Muscle of arm (tissue), 14 donors: ENCODE data around the gene UGT2B10. TPM values are rescaled to one million over a fixed set of nuclear protein-coding genes. Genes with fewer than 3 reads are reported as not detected.
"Not testable (repeated sequence)": the region's sequence is repeated elsewhere in the genome, so short reads cannot be mapped to it uniquely, and the experiment has no call there.

Source experiments
- DNase-seq: peaks from one replicate; pipeline ENCODE4 v3.0.0-alpha.2; 2013
- long read RNA-seq, 11 donors: transcript quantifications; one replicate each; lab custom pipeline, GENCODE V29; 2026
- polyA plus RNA-seq, 12 donors: library from polyadenylated mRNA; unstranded; fragments of 120-200 nt; gene quantifications; one replicate each; pipeline ENCODE4 v1.2.1, GENCODE V29; 2013; ENCODE audit not compliant: insufficient read length in 12 of 12

UGT2B10 gene
- under 1 TPM in 2 of 12 donors, not detected in 10; 0.17 to 0.71 TPM for polyA plus RNA-seq
- long read RNA-seq, donor 1, result 0 reads
- long read RNA-seq, donor 2, result 0 reads
- long read RNA-seq, donor 3, result 0 reads
- long read RNA-seq, donor 4, result 0 reads
- long read RNA-seq, donor 5, result 0 reads
- long read RNA-seq, donor 6, result 0 reads
- long read RNA-seq, donor 7, result 0 reads
- long read RNA-seq, donor 8, result 0 reads
- long read RNA-seq, donor 9, result 0 reads
- long read RNA-seq, donor 10, result 0 reads
- long read RNA-seq, donor 11, partial matches to known transcripts, result 0 of 1 reads
- long read RNA-seq, donor 11, other reads (novel, unspliced or antisense), result 0 of 1 reads

DNA sequence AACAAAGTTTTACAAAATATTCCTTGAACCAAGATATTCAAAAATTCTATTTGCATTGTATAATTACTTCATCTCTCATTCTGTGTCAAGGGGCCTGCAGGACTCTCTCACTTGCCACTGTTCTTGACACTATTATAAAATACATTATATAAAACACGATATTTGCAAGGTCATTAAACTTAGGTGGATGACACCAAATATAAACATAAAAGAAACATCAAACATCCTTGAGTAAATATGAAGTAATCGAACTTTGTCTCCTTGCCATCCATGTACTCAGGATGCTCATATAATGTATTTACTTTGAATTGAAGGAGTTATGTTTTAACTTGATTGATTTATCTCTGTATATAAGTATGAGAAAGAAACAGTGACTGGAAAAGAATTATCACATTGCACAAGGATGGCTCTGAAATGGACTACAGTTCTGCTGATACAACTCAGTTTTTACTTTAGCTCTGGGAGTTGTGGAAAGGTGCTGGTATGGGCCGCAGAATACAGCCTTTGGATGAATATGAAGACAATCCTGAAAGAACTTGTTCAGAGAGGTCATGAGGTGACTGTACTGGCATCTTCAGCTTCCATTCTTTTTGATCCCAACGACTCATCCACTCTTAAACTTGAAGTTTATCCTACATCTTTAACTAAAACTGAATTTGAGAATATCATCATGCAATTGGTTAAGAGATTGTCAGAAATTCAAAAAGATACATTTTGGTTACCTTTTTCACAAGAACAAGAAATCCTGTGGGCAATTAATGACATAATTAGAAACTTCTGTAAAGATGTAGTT is at the start of gene UGT2B10:
TSS of gene UGT2B10 (plus strand) at position 378 of the 793 bp plus-strand sequence. CDS start at position 404, 26 bp downstream.
- not testable (repeated sequence) for DNase-seq

DNA sequence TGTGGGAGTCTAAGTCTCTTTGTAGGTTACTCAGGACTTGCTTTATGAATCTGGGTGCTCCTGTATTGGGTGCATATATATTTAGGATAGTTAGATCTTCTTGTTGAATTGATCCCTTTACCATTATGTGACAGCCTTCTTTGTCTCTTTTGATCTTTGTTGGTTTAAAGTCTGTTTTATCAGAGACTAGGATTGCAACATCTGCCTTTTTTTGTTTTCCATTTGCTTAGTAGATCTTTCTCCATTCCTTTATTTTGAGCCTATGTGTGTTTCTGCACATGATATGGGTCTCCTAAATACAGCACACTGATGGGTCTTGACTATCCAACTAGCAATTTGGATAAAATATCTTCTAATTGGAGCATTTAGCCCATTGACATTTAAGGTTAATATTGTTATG is 44.0 kb upstream of the UGT2B10 start:
- DNase-seq, result not testable (repeated sequence)

DNA sequence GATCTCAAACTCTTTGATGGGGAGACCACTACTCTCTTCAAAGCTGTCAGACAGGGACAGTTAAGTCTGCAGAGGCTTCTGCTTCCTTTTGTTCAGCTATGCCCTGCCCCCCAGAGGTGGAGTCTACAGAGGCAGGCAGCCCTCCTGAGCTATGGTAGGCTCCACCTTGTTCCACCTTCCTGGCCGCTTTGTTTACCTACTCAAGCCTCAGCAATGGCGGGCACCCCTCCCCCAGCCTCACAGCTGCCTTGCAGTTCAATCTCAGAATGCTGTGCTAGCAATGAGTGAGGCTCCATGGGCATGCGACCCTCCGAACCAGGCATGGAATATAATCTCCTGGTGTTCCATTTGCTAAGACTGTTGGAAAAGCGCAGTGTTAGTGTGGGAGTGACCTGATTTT is 42.1 kb upstream of the UGT2B10 start:
- no peak for DNase-seq

DNA sequence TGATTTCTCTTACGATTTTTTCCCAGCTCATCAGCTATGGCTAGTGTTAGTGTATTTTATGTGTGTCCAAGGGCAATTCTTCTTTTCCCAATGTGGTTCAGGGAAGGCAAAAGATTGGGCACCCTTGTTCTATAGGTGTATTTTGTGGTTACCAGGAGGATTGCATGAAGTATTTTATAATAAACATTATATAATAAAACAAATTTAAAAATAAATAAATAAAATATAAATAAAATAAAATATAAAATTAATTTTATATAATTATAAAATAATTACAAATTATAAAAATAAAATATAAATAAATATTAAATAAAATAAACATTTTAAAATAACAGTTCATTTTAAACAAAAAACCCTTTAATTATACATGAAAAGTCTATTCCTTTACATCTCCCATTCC is 35.6 kb upstream of the UGT2B10 start:
- DNase-seq, result no peak

DNA sequence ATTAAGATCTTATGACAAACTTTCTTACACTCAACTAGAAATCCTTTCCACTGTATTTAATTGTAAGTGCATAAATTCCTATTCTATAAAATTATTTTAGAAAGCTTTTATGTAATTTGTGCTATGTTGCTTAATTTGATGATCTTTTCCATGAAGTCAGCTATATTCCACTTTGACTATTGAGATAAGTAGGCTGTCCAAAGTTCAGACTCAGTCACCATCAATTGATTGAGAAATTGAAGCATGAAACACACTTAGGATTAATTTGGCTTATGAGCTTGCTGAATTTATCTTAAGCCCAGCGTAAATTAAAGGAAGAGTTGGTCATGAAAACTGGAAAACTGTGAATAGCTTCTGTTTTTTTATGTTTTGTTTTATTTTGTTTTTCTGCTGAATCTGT is 18.7 kb upstream of the UGT2B10 start:
- DNase-seq, result no peak

DNA sequence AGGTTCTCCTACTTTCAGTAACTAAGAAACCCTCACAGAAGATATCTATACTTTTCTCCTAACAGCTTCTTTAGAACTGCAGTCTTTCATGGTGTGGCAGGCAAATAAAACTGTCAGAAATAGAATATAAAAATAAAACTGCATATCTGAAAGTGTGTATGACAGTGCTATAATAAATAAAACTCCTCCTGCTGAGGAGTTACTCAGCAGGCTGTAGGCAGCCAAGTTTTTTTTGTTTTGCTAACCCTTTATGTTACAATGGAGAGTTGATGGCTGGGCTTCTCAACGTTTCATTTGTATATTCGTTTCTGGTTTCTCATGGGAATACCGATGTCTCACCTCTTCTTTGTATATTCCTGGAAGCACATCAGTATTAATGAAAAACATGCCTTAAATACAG is 18.2 kb upstream of the UGT2B10 start:
- no peak for DNase-seq

DNA sequence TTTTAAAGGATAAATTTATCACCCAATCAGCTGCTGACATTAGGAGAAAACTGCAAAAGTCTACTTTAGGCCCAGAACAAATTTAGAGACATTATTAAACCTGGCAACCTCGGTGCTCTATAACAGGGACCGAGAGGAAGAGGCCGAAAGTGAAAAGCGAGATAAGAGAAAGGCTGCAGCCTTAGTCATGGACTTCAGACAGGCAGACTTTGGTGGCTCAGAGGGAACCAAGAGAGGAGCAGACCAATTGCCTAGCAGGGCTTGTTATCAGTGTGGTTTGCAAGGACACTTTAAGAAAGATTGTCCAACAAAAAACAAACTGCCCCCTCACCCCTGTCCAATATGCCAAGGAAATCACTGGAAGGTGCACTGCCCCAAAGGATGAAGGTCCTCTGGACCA is 12.8 kb upstream of the UGT2B10 start:
- no peak for DNase-seq

DNA sequence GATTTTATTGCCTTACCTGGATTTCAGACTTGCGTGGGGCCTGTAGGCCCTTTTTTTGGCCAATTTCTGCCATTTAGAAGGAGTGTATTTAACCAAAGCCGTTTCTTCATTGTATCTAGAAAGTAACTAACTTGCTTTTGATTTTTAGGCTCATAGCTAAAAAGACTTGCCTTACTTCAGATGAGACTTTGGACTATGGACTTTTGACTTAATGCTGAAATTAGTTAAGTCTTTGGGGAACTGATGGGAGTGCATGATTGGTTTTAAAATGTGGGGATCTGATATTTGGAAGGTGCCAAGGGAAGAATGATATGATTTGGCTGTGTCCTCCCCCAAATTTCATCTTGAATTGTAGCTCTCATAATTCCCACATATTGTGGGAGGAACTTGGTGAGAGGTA is 7.7 kb upstream of the UGT2B10 start:
- DNase-seq, result no peak

DNA sequence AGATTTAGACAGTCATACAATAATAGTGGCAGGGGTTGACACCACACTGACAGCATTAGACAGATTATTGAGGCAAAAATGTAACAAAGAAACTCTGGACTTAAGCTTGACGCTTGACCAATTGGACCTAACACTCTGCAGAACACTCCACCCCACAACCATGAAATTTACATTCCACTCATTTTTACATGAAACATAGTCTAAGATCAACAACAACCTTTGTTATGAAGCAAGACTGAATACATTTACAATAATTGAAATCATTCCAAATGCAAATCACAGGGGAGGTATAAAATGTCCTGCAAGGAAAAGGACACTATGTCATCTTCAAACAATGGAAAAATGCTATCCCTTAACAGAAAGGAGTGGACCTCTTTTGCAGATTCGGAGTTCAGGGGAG is 4.9 kb upstream of the UGT2B10 start:
- DNase-seq, result no peak

DNA sequence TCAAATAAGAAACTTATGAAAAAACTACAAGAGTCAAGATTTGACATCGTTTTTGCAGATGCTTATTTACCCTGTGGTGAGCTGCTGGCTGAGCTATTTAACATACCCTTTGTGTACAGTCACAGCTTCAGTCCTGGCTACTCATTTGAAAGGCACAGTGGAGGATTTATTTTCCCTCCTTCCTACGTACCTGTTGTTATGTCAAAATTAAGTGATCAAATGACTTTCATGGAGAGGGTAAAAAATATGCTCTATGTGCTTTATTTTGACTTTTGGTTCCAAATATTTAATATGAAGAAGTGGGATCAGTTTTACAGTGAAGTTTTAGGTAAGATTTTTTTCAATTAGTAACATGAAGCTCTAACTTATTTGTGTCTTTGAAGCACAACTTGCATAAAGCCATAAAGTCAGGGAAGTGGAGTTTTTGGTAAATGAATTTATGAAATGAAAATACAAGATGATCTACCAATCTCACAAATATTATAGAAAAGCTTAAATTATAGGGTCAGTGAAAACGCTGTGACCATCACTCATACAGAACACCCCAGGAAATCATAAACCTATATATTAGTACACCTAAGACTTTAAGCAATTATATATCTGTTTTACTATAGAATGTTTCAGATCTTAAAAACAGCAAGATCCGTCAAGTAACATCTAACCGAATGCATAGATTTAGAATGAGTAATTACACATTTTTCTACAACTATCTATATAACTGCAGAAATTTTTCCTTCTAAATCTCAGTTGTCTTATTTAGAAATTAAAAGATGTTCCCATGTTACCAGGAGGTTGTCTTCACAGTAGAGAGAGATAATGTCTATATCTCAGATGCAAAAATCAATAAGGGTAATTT is 844 bp downstream of the UGT2B10 start:
- not testable (repeated sequence) for DNase-seq

DNA sequence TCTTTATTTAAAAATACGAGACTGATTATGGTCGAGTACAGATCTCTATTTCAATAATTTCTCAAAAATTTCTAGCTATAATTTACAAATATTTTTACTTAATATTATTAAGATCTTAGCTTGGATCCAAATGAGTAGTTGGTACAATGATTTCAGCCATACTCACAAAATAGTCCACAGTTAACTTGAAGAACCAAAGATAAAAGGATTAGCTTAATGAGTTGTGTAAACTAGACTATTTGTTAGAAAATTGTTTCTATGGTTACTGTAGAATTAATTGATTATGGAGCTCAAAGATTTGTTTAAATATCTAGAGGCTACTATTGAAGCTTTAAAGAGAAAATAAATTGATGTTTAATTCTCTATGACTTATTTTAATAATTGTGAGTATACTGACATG is 1.6 kb downstream of the UGT2B10 start:
- no peak for DNase-seq

DNA sequence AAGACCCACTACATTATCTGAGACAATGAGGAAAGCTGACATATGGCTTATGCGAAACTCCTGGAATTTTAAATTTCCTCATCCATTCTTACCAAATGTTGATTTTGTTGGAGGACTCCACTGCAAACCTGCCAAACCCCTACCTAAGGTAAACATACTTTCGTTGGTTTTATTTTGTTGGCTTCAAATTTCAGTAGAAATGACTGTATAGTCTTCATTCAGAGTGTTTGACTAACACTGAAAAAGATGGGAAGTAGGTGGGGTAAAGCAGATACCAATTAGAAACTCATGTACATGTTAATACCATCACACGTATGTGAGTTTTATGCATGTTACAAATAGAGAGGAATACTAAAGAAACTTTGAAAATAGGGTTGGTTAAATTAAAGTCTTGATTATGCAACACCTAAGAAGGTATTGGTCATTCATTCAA is 2.3 kb downstream of the UGT2B10 start:
- DNase-seq, result not testable (repeated sequence)

DNA sequence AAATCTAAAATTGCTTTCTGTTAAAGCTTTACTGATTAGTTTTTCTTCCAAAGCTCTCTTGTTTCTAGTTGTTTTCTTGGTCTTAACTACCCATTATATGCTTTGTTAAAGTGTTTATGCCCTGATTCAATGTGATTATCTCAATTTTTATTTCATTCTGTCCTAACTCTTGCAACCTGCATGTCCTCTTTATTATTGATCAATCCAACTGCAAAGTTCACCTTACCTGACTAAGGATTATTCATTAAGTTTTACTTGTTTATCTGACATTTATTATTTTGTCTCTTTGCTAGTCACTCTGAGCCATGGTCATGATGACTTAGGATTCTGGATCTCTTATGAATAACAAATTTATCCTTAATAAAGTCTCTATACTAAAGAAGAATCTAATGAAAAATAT is 15.8 kb downstream of the UGT2B10 start:
- DNase-seq, result no peak

DNA sequence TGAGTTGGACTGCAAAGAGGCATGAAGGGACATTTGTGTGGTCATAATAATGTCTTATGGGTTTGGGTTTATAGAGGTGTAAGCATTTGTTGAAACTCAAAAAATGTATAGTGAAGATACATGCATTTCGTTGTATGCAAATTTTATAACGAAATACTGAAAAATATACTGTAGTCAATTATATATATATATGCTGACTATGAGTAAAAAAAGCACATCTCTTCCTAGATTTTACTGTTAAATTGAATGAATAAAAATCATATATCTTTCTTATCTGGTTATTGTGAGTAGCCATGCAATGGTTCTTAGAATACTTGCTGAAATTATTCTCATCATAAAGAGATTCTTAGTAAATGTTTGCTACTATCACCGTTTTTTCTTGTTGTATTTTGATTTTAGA is 34.5 kb downstream of the UGT2B10 start:
- no peak for DNase-seq

DNA sequence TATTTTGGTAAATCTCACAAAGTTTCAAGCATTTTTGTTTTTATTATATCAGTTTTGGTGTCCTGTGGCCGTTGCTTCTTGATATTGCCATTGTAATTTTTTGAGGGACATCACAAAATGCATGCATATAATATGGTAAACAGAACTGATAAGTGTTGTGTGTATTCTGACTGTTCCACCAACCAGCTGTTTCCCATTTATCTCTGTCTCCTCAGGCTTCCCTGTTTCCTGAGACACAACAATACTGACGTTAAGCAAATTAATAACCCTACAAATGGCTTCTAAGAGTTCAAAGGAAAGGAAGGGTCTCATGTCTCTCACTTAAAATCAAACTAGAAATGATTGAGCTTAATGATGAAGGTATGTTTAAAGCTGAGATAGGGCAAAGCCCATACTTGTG is 40.0 kb downstream of the UGT2B10 start:
- no peak for DNase-seq

DNA sequence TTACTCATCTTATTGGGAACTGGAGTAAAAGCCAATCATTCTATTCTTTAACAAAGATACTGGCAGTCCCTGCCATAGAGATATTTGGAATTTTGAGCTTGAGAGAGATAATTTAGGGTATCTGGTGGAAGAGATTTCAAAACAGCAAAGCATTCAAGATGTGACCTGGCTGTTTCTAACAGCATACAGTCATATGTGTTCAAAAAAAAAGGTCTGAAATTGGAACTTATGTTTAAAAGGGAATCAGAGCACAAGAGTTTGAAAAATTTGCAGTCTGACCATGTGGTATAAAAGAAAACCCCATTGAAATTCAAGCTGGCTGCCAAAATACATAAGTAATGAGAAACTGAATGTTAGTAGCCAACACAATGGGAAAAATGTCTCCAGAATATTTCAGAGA is 42.2 kb downstream of the UGT2B10 start:
- no peak for DNase-seq

DNA sequence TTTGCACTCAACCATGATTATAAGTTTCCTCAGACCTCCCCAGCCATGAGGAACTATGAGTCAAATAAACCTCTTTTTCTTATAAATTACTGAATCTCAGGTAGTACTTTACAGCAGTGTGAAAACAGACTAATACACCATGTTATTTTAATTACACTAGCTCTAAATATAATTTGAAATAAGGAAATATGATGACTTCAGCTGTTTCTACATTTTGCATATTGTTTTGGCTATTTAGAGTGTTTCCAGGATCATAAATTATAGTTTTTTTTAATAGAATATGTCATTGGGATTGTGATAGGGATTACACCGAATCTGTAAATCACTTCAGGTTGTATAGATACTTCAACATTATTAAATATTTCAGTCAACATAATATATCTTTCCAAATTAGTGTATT is 43.9 kb downstream of the UGT2B10 start:
- DNase-seq, result no peak

DNA sequence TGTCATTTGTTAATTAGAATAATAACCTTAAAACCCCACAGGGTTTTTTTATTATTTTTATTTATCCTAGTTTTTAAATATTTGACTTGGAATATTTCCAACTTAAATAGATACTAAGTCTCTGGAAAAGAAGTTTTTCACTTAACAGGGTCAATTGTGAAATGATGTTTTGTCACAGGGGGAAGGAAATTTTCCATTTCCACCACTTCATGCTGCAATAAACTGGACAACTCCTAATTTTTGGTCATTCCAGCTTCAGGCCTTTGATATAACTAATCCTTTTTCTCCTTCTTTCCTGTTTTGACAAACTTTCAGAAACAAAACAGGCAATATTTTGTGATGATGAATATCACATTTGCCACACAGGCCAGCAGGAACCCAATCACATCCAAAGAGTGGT is 45.3 kb downstream of the UGT2B10 start:
- DNase-seq, result no peak

DNA sequence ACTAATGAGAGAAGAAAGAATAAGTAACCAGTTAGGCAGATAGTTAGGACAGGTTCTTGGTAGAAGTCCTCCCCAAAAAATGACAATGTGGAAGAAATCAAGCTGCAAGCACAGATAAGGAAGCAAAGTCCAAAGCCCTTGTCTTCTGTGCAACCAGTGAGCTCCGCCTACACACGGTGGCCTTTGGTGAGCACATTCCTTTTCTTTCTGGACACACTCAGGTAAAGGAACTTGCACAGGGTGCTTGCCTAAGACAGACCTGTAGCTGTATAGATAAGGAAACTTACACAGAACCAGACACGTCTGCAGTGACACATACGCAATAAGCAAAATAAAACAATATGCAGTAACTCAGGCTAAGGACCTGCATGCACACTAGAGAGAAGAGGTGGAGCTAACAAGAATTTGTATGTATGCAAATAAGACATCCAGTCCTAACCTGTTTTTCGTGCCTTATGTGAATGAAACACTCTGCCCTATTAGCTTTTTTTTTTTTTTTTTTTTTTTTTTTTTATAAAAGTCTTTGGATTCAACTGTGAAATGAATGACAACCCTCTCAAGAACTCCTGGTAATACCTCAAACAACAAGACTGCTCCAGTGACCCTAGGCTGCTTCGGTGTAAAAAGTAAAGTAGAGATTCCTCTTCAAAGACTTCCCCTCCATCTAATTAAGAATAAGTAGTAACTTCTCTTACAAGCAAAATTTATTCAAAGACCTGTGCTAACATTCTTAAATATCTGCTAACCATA is 48.8 kb downstream of the UGT2B10 start:
- DNase-seq, result no peak

DNA sequence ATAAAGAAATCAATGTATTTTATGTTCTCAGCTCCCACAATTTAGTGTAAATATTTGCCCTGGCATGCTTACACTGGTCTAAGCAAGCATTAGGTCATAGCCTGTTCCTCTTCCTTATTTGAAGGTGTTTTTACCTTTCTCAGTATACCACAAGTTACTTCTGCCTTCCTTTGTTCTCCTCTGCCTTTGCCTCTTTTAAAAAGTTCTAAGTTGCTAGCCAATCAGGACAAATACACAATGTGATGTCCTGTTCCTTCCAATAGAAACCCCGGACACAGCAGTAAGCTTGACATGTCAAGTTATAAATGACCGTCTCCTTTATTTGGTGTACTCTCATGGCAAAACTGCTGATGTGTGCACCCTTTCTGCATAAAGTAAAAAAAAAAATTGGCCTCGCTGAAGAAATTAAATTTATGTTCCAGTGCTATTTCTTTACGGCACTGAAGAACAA is 49.4 kb downstream of the UGT2B10 start:
- no peak for DNase-seq

DNA sequence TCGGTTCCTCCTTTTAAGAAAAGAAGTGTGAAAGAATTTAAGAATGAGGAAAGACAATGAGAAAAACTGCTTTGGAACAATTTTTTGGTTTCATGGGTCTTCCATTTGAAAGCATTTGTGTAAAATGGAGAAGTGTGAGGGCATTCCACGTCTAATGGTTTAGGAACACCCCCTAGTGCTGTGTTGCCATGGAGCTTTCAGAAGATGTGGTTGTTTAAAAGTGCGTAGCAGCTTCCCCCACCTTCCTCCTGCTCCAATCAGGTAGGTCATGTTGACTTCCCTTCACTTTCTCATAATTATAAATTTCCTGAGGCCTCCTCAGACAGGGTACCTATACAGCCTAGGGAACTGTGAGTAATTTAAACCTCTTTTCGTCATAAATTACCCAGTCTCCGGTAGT is 50.0 kb downstream of the UGT2B10 start:
- no peak for DNase-seq
